H1 (cell line): Measurements from ENCODE around the gene SPIRE1. TPM values are rescaled to one million over a fixed set of nuclear protein-coding genes. Genes with fewer than 3 reads are reported as not detected.

Source experiments
- CTCF ChIA-PET: fragments of 300-600 bp; sonication (Branson Sonifier 250); formaldehyde crosslinking; loops from one replicate; lab custom pipeline; 2021; ENCODE audit not compliant: partially characterized antibody; lab: Charles Lee
- POLR2A ChIA-PET: fragments of 300-600 bp; sonication (Branson Sonifier 250); formaldehyde crosslinking; loops from one replicate; lab custom pipeline; 2021; ENCODE audit warnings: inconsistent platforms; ENCODE audit not compliant: partially characterized antibody; lab: Charles Lee
- DNase-seq, 2 experiments: peaks; one replicate each; pipeline versions ENCODE4 v3.0.0 to v3.0.0-alpha.2; 2010 to 2022; ENCODE audit warnings: low spot score in 2 of 2, low read depth in 1 of 2, mixed read lengths in 1 of 2
- FAIRE-seq: peaks from 2 replicates; lab custom pipeline; 2011; peaks lifted over from hg19 to GRCh38; lab: Jason Lieb, UNC
- H2AFZ ChIP-seq: 2 replicates; pipeline ENCODE4 v1.8.1; 2012; ENCODE audit warnings: low read length, inconsistent platforms
- H2AK5ac ChIP-seq: 2 replicates; pipeline ENCODE4 v1.6.1; 2013; ENCODE audit warnings: low read depth, low read length
- H2BK120ac ChIP-seq: replicated peaks from 2 replicates; pipeline ENCODE3; 2013; ENCODE audit warnings: low read depth, low read length, inconsistent platforms
- H2BK12ac ChIP-seq: 2 replicates; pipeline ENCODE4 v1.6.1; 2013; ENCODE audit warnings: low read depth, low read length
- H2BK15ac ChIP-seq: 2 replicates; pipeline ENCODE4 v1.6.1; 2013; ENCODE audit warnings: low read length
- H2BK20ac ChIP-seq: 2 replicates; pipeline ENCODE4 v1.6.1; 2013; ENCODE audit warnings: low read length
- H2BK5ac ChIP-seq: 2 replicates; pipeline ENCODE4 v1.6.1; 2013; ENCODE audit warnings: low read depth, low read length
- H3K14ac ChIP-seq: 2 replicates; pipeline ENCODE4 v1.6.1; 2013; ENCODE audit warnings: inconsistent platforms; ENCODE audit not compliant: insufficient read length
- H3K18ac ChIP-seq: 2 replicates; pipeline ENCODE4 v1.6.1; 2013; ENCODE audit warnings: low read length; ENCODE audit errors: extremely low read depth
- H3K23ac ChIP-seq: 2 replicates; pipeline ENCODE4 v1.6.1; 2013; ENCODE audit warnings: inconsistent platforms; ENCODE audit not compliant: insufficient read length
- H3K23me2 ChIP-seq: 2 replicates; pipeline ENCODE4 v1.6.1; 2013; ENCODE audit warnings: low read depth, low read length
- H3K27ac ChIP-seq: 2 replicates; pipeline ENCODE4 v1.6.1; 2011; ENCODE audit warnings: low read depth, low read length, inconsistent platforms
- H3K27me3 ChIP-seq, 4 experiments: replicated peaks in 1 of 4; 1 replicate in 1 of 4; 2 replicates in 3 of 4; pipeline versions ENCODE4 v1.6.1 to v1.8.1; 2011 to 2013; ENCODE audit warnings: low read length in 3 of 4, mild to moderate bottlenecking in 3 of 4, inconsistent platforms in 2 of 4, mixed read lengths in 2 of 4, moderate library complexity in 1 of 4; ENCODE audit not compliant: control insufficient read depth in 3 of 4, insufficient read depth in 3 of 4; ENCODE audit errors: extremely low read depth in 1 of 4
- H3K36me3 ChIP-seq, 4 experiments: 2 replicates each; pipeline versions ENCODE4 v1.6.1 to v1.8.1; 2011 to 2013; ENCODE audit warnings: mild to moderate bottlenecking in 4 of 4, low read length in 3 of 4, moderate library complexity in 2 of 4, control low read depth in 1 of 4, inconsistent platforms in 1 of 4; ENCODE audit not compliant: insufficient read depth in 4 of 4, control insufficient read depth in 2 of 4
- H3K4ac ChIP-seq: replicated peaks from 2 replicates; pipeline ENCODE3; 2013; ENCODE audit warnings: low read length, low read depth, mixed read lengths, inconsistent platforms; ENCODE audit not compliant: insufficient read length
- H3K4me1 ChIP-seq, 4 experiments: replicated peaks in 1 of 4; 1 replicate in 1 of 4; 2 replicates in 3 of 4; pipeline versions ENCODE4 v1.6.1 to v1.8.1; 2011 to 2013; ENCODE audit warnings: low read length in 3 of 4, inconsistent platforms in 2 of 4, mixed read lengths in 1 of 4; ENCODE audit not compliant: insufficient read depth in 4 of 4, control insufficient read depth in 3 of 4
- H3K4me2 ChIP-seq, 2 experiments: 2 replicates each; pipeline versions ENCODE4 v1.6.1 to v1.8.1; 2011 to 2013; ENCODE audit warnings: low read depth in 2 of 2, low read length in 2 of 2, control low read depth in 1 of 2, inconsistent platforms in 1 of 2, mild to moderate bottlenecking in 1 of 2; ENCODE audit not compliant: insufficient read depth in 1 of 2
- H3K4me3 ChIP-seq, 4 experiments: fragments of 200-600, 300-600 bp in 1 of 4; sonication (generic), shearing (Covaris generic), sonication (Bioruptor Twin) in 1 of 4; 2 replicates each; pipeline versions ENCODE4 v1.5.1 to v1.8.1; 2011 to 2016; ENCODE audit warnings: low read length in 4 of 4, low read depth in 3 of 4, control low read depth in 2 of 4, inconsistent platforms in 2 of 4, mild to moderate bottlenecking in 2 of 4, mixed read lengths in 1 of 4, moderate library complexity in 1 of 4; ENCODE audit not compliant: insufficient read depth in 2 of 4; ENCODE audit errors: extremely low read depth in 1 of 4
- H3K56ac ChIP-seq: replicated peaks from 2 replicates; pipeline ENCODE3; 2013; ENCODE audit warnings: low read depth, mild to moderate bottlenecking, mixed read lengths, low read length, inconsistent platforms; ENCODE audit not compliant: insufficient read length
- H3K79me1 ChIP-seq: 2 replicates; pipeline ENCODE4 v1.6.1; 2013; ENCODE audit warnings: low read depth, low read length, control low read depth
- H3K79me2 ChIP-seq, 2 experiments: 2 replicates each; pipeline versions ENCODE4 v1.6.1 to v1.8.1; 2012 to 2013; ENCODE audit warnings: low read length in 2 of 2, mild to moderate bottlenecking in 2 of 2, inconsistent platforms in 1 of 2; ENCODE audit not compliant: insufficient read depth in 2 of 2, control insufficient read depth in 1 of 2
- H3K9ac ChIP-seq, 4 experiments: replicated peaks in 1 of 4; 1 replicate in 1 of 4; 2 replicates in 3 of 4; pipeline versions ENCODE4 v1.6.1 to v1.8.1; 2011 to 2013; ENCODE audit warnings: low read depth in 3 of 4, low read length in 3 of 4, control low read depth in 2 of 4, mild to moderate bottlenecking in 2 of 4, moderate library complexity in 2 of 4, inconsistent platforms in 1 of 4; ENCODE audit errors: extremely low read depth in 1 of 4
- H3K9me3 ChIP-seq, 2 experiments: 2 replicates each; pipeline versions ENCODE4 v1.6.1 to v1.8.1; 2012 to 2013; ENCODE audit warnings: mild to moderate bottlenecking in 2 of 2, moderate library complexity in 2 of 2, control low read depth in 1 of 2, inconsistent platforms in 1 of 2, low read depth in 1 of 2, low read length in 1 of 2, mixed read lengths in 1 of 2; ENCODE audit not compliant: insufficient read depth in 2 of 2
- H4K20me1 ChIP-seq, 2 experiments: replicated peaks in 1 of 2; 2 replicates each; pipeline versions ENCODE3 to v1.8.1; 2011 to 2013; ENCODE audit warnings: inconsistent platforms in 2 of 2, low read length in 2 of 2, mild to moderate bottlenecking in 1 of 2; ENCODE audit not compliant: insufficient read depth in 2 of 2, control insufficient read depth in 1 of 2
- H4K5ac ChIP-seq: 2 replicates; pipeline ENCODE4 v1.6.1; 2013; ENCODE audit warnings: low read length, low read depth, mixed read lengths, inconsistent platforms; ENCODE audit not compliant: insufficient read length
- H4K8ac ChIP-seq: 2 replicates; pipeline ENCODE4 v1.8.0; 2013; ENCODE audit warnings: mild to moderate bottlenecking, moderate library complexity, low read length, inconsistent platforms; ENCODE audit not compliant: insufficient read depth; ENCODE audit errors: extremely low read depth
- H4K91ac ChIP-seq: replicated peaks from 2 replicates; pipeline ENCODE3; 2013; ENCODE audit warnings: low read length, mixed read lengths, inconsistent platforms; ENCODE audit not compliant: insufficient read length
- CBX5 ChIP-seq: fragments of 300-800, 300-1000 bp; sonication (generic); IDR thresholded peaks from 2 replicates; pipeline ENCODE4 v1.7.1; 2016; ENCODE audit warnings: antibody characterized with exemption, low read length, low read depth
- EGR1 ChIP-seq: IDR thresholded peaks from 2 replicates; pipeline ENCODE4 v1.6.1; 2011; ENCODE audit warnings: low read depth, low read length, borderline replicate concordance
- PHF8 ChIP-seq: fragments of 200-600 bp; sonication (generic); conservative IDR thresholded peaks from 2 replicates; pipeline ENCODE4 v1.7.1; 2012; ENCODE audit warnings: low read depth, mild to moderate bottlenecking, inconsistent platforms, low read length, moderate library complexity
- RFX5 ChIP-seq: IDR thresholded peaks from 2 replicates; pipeline ENCODE4 v1.6.1; 2011; ENCODE audit warnings: low read depth, low read length, improper control_type of control experiment, borderline replicate concordance
- SIN3A ChIP-seq, 2 experiments: IDR thresholded peaks in 1 of 2; conservative IDR thresholded peaks in 1 of 2; 2 replicates each; pipeline ENCODE4 v1.6.1; 2011 to 2012; ENCODE audit warnings: low read length in 2 of 2, improper control_type of control experiment in 1 of 2, low read depth in 1 of 2, mild to moderate bottlenecking in 1 of 2
- TEAD4 ChIP-seq: IDR thresholded peaks from 2 replicates; pipeline ENCODE4 v1.6.1; 2012; ENCODE audit warnings: low read depth, low read length, inconsistent platforms, mixed read lengths
- WGBS, 2 experiments: shearing (Covaris generic) in 1 of 2; methylation state at CpG; one replicate each; pipeline versions ENCODE4 v1.1.6 to v1.1.7; 2013 to 2015; ENCODE audit warnings: low lambda C conversion rate in 2 of 2, mixed read lengths in 2 of 2, inconsistent platforms in 1 of 2, low coverage in 1 of 2, missing lambda C conversion rate in 1 of 2; ENCODE audit not compliant: insufficient replicate concordance in 2 of 2, insufficient coverage in 1 of 2, insufficient read length in 1 of 2; ENCODE audit errors: extremely low coverage in 1 of 2, missing lambda C conversion rate in 1 of 2; 5-methylcytosine and 5-hydroxymethylcytosine counted together
- polyA plus RNA-seq, 7 experiments: library from polyadenylated mRNA; depleted of rRNA in 3 of 7; stranded (reverse) in 5 of 7; unstranded in 2 of 7; fragments of >200 nt in 5 of 7; fragments of 200-250 nt in 2 of 7; gene quantifications; 1 replicate in 5 of 7; 2 replicates in 1 of 7; 4 replicates in 1 of 7; pipeline versions ENCODE4 v1.2.1 to v1.2.3, GENCODE V29; 2011 to 2013; ENCODE audit warnings: missing spikeins in 2 of 7, mixed read lengths in 2 of 7
- total RNA-seq: library from RNA; stranded (reverse); fragmentation: NEBNext Ultra II Directional; extraction: Animal tissue kit (Norgen Biotek cat#: 25700); gene quantifications from 2 replicates; pipeline ENCODE4 v1.2.1, GENCODE V29; 2021

The SPIRE1 gene
- total and polyA plus RNA-seq, 2 of the 8 experiments (the other 6 are each of a cell fraction or from before 2014, with no cell fraction given): 6.0 to 21.5 TPM

DNA sequence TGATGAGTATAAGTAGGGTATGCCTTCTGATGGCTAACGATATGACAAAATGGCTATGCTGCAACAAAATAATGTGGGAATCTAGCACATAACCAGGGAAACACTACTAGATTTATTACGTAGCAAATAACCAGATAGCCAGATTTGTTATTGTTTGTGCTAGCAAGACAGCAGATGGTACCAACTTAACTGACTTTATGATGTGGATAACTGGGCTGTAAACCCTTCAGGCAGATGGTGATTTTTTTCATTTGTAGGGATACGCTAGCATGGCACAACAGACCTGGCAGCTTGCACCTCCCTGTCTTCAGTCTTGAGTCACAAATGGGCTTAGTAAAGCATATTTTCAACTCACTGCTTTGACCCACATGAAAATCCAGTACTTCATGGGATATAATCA is 201.5 kb downstream of the SPIRE1 start:
- POLR2A ChIA-PET: interaction anchor here (1.7 kb wide), 1 partner anchor 33 kb away, joined by 4 read pairs; no protein-coding TSS in a partner anchor
- H3K23me2 ChIP-seq: no peaks in the 10 kb centered on the region; the same call in 1 of the 2 replicates
- H3K9ac ChIP-seq: no peak overlapping the region
- H4K5ac ChIP-seq: no peak overlapping the region
- TF ChIP-seq EGR1 (no peak), PHF8 (no peak), SIN3A (conservative IDR thresholded peaks at IDR 0.05 in 1 of 2, IDR thresholded peaks at IDR 0.05 in 1 of 2; ENCODE audit: low read depth in 1 of 2, low read length in 2 of 2) (no peak), TEAD4 (no peak), CBX5 (no peak), RFX5 (no peak)
- H2AFZ ChIP-seq: no peak overlapping the region
- no peak overlapping the region for H3K27ac ChIP-seq
- CTCF ChIA-PET: interaction anchor here (1.8 kb wide), 1 partner anchor 65 kb away, joined by 4 read pairs; no protein-coding TSS in a partner anchor
- H2BK5ac ChIP-seq: no peak overlapping the region
- DNase-seq (no peak), FAIRE-seq (no peak)
- H3K4me3 ChIP-seq: no peak overlapping the region
- H2BK120ac ChIP-seq: no peak overlapping the region
- WGBS, 2 experiments: 94% methylated on average over 3 of the region's 3 CpGs; no CpG with 5 or more reads in 1 of the 2 experiments
- H3K18ac ChIP-seq: no peak overlapping the region
- no peaks in the 10 kb centered on the region for H3K27me3 ChIP-seq
- no peak overlapping the region for H4K8ac ChIP-seq
- H2BK12ac ChIP-seq: no peak overlapping the region
- H3K4ac ChIP-seq: no peak overlapping the region
- H3K56ac ChIP-seq: no peak overlapping the region
- no peak overlapping the region for H4K91ac ChIP-seq
- no peak overlapping the region for H3K23ac ChIP-seq
- no peak overlapping the region for H3K14ac ChIP-seq
- no peaks in the 10 kb centered on the region for H3K9me3 ChIP-seq
- no peak overlapping the region for H2BK20ac ChIP-seq
- no peaks in the 10 kb centered on the region for H3K79me2 ChIP-seq
- no peak overlapping the region for H3K4me2 ChIP-seq
- no peak overlapping the region for H2BK15ac ChIP-seq
- no peak overlapping the region for H2AK5ac ChIP-seq
- no peaks in the 10 kb centered on the region for H3K79me1 ChIP-seq
- peaks cover 0 to 2% of the 10 kb centered on the region in 2 experiments for H4K20me1 ChIP-seq
- no peaks in the 10 kb centered on the region for H3K4me1 ChIP-seq
- no peaks in the 10 kb centered on the region for H3K36me3 ChIP-seq
